HG03025 (cell line): ENCODE data around the gene CLBA1.

Experiments
- ATAC-seq: cut with Tn5 transposase; IDR thresholded peaks from one replicate; pipeline ENCODE4 v1.9.1; 2021; ENCODE audit warnings: mild to moderate bottlenecking, moderate library complexity; ENCODE audit not compliant: unreplicated experiment, low FRiP score

The CLBA1 gene

GRCh38 chr14:104978746-104979691 is 6.6 kb upstream of the CLBA1 start:
- ATAC-seq: no peak

- ATAC-seq: no peak
These were observed 5.6 kb upstream of the CLBA1 start for GRCh38 chr14:104979758-104980610.

- no peak for ATAC-seq
These were observed 4.7 kb upstream of the CLBA1 start for GRCh38 chr14:104980611-104981531.

- no peak for ATAC-seq
These were observed 3.7 kb upstream of the CLBA1 start for GRCh38 chr14:104981699-104982541.

GRCh38 chr14:104982548-104983230 is 2.9 kb upstream of the CLBA1 start:
- ATAC-seq: no peak

- ATAC-seq: no peak
These were observed 2.3 kb upstream of the CLBA1 start for GRCh38 chr14:104983231-104983721.

GRCh38 chr14:104984056-104984894 is 1.3 kb upstream of the CLBA1 start:
- ATAC-seq: no peak

GRCh38 chr14:104986487-104987164 is 1.0 kb downstream of the CLBA1 start:
- ATAC-seq: no peak

GRCh38 chr14:104989236-104989950 is 3.8 kb downstream of the CLBA1 start:
- ATAC-seq: no peak

GRCh38 chr14:104989951-104990303 is 4.3 kb downstream of the CLBA1 start:
- no peak for ATAC-seq

GRCh38 chr14:104991896-104992230 is 6.3 kb downstream of the CLBA1 start:
- no peak for ATAC-seq

GRCh38 chr14:104992501-104992900 is 6.9 kb downstream of the CLBA1 start:
- ATAC-seq: no peak

GRCh38 chr14:104993306-104993705 is 7.7 kb downstream of the CLBA1 start:
- no peak for ATAC-seq

- no peak for ATAC-seq
These were observed 8.4 kb downstream of the CLBA1 start for GRCh38 chr14:104993808-104994591.

GRCh38 chr14:104994978-104995377 is 9.4 kb downstream of the CLBA1 start:
- no peak for ATAC-seq

- no peak for ATAC-seq
These were observed 10.4 kb downstream of the CLBA1 start for GRCh38 chr14:104996032-104996431.
